ENCODE results near the gene NPM3.

NPM3 gene

GRCh38 chr10:101773923-101774588 lies 9.2 kb downstream of the NPM3 start:
- no peak for DNase-seq

- no peak for DNase-seq
Measured at GRCh38 chr10:101772895-101773761, 10.1 kb downstream of the NPM3 start.

- DNase-seq, result no peak
Measured at GRCh38 chr10:101772017-101772894, 11.0 kb downstream of the NPM3 start.

GRCh38 chr10:101771380-101771779 lies 11.9 kb downstream of the NPM3 start:
- no peak for DNase-seq

- DNase-seq, result no peak
Measured at GRCh38 chr10:101770331-101771215, 12.7 kb downstream of the NPM3 start.

GRCh38 chr10:101769541-101770180 lies 13.6 kb downstream of the NPM3 start:
- DNase-seq, result no peak

- no peak for DNase-seq
Measured at GRCh38 chr10:101768791-101769170, 14.5 kb downstream of the NPM3 start.

- no peak for DNase-seq
Measured at GRCh38 chr10:101767966-101768790, 15.1 kb downstream of the NPM3 start.

GRCh38 chr10:101767600-101767945 lies 15.7 kb downstream of the NPM3 start:
- no peak for DNase-seq

- DNase-seq, result no peak
Measured at GRCh38 chr10:101766753-101767599, 16.3 kb downstream of the NPM3 start.

GRCh38 chr10:101766306-101766705 lies 16.9 kb downstream of the NPM3 start:
- no peak for DNase-seq

GRCh38 chr10:101763141-101763846 lies 20.0 kb downstream of the NPM3 start:
- DNase-seq, result no peak

GRCh38 chr10:101762736-101763135 lies 20.5 kb downstream of the NPM3 start:
- no peak for DNase-seq

- DNase-seq, result no peak
Measured at GRCh38 chr10:101761226-101761625, 22.0 kb downstream of the NPM3 start.

GRCh38 chr10:101760510-101760909 lies 22.7 kb downstream of the NPM3 start:
- no peak for DNase-seq

GRCh38 chr10:101759309-101760247 lies 23.7 kb downstream of the NPM3 start:
- DNase-seq, result no peak

- DNase-seq, result no peak
Measured at GRCh38 chr10:101758858-101759257, 24.4 kb downstream of the NPM3 start.

- DNase-seq, result no peak
Measured at GRCh38 chr10:101752241-101752640, 31.0 kb downstream of the NPM3 start.

Measured in stimulated activated naive CD4-positive, alpha-beta T cell (primary cell).